NCI-H82 (cell line): ENCODE results near the gene ZNF823.

ENCODE experiments used
- DNase-seq: peaks from one replicate; lab custom pipeline; 2025; lab: John Stamatoyannopoulos, UW

Gene ZNF823

DNA sequence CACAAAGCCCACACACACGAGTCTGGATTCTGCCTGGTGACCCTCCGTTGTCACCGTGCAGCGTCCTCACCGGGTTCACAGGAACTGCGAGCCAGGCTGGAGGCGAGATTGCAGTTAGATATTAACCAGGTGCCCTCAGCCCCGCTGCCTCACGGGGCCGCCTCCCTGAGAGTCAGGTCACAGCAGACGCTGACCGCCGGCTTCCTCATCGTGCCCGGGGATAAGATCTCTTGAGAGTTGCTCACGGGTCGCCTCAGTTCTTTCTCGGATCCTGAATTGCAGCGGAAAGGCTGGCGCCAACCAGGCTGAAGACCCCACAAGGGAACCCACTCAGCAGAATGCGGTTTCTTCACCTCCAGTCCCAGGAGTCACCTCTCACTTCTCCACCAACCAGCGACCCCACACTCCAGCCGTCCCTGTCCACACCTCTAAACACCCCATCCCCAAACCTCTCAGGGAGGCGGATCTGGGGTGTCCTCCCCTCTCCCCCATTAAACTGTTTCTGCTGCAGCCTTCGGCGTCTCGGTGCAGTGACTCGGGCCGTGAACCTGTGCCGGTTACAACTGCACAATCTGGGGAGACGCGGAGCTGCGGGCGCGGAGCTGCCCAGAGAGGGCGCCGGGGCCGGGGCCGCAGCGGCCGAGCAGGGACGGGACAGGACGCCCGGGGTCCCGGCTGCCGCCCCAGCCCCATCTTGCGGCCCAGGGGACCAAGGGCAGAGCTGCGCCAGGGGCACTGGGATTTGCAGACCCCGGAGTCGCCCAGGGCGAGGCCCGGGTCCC is 591 bp downstream of the ZNF823 start:
- DNase-seq = peak; percentile 38

DNA sequence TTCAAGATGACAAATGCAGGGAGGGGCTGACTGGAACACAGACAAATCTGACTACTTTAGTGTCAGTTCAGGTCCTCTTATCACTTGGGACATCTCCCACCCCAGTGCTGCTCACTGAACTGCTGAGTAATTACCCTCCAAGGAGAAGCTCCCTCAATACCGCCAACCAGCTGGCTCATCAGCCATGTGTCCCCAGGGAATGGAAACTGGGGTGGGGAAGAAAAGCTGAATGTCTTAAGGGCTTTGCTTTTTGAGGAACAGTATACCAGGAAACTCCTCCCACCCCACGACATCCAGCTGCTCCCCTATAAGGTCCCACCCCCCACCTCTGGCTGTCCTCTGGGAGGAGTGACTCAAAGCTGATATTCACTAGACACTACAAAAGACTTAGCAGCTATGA is 2.0 kb downstream of the ZNF823 start:
- DNase-seq = peak; percentile 32

DNA sequence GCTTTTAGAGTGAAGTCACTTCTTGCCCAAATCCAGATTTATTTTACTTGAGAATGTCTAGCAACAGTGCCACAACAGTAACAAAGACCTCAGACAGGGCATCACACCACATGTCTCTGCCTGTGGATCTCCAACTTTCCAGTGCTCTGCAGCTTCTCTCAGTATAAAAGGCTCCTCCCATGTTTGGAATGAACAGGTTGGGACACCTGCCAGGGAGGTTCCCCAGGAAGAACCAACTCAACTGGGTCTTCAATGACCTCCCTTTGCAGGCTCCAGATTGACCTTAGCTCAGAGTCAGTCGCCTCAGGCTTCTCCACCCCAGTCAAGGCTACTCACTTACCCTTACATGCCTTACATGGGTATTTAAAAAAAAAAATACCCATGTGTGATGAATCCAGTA is 3.4 kb downstream of the ZNF823 start:
- no peak for DNase-seq

DNA sequence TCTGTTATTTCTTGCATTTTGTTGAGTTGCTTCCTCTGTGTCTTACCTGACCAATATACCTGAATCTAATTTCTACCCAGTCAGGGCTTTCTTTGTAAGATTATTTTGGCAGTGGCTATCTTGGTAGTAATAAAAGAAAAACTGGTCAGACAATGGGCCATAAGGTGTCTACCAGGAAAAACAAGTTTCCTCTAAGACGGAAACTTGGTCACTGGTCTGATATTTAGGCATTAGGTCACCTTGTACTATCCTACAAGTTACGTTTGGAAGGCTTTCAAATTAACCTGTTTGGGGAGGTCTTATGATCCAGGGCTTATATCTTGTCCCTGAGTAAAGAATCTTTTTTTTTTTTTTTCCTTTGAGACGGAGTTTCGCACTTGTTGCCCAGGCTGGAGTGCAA is 9.2 kb downstream of the ZNF823 start:
- no peak for DNase-seq

DNA sequence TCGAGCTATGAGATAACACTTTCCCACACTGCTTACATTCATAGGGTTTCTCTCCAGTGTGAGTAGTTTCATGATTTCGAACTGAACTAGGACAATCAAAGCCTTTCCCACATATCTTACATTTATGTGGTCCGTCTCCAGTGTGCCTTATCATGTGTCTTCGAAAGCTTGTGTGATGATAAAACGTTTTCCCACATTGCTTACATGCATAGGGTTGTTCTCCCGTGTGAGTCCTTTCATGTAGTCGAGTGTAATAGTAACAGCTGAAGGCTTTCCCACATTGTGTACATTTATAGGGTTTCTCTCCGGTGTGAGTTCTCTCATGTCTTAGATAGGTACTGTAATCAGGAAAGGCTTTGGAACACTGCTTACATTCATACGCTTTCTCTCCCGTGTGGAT is 16.3 kb downstream of the ZNF823 start:
- DNase-seq = no peak

DNA sequence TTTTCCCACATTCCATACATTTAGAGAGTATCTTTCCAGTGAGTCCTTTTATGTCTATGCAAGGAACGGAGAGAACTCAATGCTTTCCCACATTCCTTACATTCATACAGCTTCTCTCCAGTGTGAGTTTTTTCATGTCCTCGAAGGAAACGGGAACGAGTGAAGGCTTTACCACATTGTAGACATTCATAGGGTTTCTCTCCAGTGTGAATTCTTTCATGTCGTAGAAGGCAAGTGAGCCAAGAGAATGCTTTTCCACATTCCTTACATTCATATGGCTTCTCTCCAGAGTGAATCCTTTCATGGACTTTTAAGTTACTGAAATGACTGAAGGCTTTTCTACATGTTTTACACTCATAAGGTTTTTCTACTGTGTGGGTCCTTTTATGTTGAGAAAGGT is 17.1 kb downstream of the ZNF823 start:
- no peak for DNase-seq

DNA sequence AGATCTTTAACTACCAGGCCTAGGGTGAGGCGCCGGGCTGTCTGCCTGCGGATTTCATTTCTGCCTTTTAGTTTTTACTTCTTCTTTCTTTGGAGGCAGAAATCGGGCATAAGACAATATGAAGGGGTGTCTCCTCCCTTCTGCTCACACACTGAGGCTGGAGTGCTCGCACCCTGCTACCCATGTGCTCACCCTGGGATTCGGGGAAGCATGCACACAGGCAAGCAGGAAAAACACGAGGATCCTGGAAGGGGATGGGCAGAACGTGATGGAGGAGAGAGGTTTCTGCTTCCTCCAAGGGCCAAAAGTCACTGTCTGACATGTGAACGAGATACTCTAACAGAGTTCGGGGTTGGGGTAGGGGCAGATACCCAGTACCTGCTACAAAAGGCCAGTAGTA is 28.4 kb downstream of the ZNF823 start:
- no peak for DNase-seq

DNA sequence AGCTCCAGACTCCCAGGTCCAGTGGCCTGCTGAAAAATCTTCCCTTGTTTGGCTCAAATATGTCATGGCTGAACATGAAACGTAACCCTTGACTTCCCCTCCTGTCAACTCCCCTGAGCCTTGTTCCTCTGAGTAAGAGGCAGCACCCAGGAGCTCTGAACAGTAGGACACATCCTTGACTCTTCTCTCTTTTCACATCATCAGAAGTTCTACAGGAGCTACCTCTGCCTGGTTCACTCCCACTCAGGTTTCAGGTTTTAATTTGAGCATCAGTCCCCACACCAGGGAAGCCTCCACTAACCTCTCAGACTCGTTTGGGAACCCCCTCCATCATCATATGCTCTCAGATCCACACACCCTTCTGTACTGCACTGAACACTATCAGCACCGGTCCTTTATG is 30.3 kb downstream of the ZNF823 start:
- DNase-seq = no peak

DNA sequence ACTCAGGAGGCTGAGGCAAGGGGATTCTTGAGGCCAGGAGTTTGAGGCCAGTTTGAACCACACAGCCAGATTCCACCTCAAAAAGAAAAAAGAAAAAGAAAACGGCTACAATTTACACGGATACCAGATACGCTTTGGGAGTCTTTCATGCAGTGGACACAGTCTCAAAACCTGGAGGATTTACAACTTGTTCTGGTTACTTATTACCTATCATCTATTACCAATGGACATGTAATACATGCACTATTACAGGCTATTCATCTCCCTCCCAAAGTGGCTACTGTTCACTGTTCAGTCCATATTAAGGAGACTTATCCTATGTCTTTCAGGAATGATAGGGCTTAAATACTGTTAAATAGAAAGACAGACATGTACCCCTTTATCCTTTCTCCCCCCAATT is 33.3 kb downstream of the ZNF823 start:
- DNase-seq = no peak

DNA sequence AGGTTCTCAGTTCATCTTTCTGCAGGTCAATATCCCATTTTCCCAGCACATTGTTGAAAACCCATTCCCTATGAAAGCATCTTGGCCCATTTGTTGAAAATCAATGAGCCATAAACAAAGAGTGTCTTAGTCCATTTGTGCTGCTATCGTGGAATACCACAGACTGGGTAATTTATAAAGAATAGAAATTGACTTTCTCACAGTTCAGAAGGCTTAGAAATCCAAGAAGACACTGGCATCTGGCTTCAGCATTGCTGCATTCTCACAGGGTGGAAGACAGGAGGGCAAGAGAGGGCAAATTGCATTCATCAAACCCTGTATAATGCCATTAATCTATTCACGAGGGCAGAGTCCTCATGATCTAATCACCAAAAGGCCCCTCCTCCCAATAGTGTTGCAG is 34.1 kb downstream of the ZNF823 start:
- no peak for DNase-seq

DNA sequence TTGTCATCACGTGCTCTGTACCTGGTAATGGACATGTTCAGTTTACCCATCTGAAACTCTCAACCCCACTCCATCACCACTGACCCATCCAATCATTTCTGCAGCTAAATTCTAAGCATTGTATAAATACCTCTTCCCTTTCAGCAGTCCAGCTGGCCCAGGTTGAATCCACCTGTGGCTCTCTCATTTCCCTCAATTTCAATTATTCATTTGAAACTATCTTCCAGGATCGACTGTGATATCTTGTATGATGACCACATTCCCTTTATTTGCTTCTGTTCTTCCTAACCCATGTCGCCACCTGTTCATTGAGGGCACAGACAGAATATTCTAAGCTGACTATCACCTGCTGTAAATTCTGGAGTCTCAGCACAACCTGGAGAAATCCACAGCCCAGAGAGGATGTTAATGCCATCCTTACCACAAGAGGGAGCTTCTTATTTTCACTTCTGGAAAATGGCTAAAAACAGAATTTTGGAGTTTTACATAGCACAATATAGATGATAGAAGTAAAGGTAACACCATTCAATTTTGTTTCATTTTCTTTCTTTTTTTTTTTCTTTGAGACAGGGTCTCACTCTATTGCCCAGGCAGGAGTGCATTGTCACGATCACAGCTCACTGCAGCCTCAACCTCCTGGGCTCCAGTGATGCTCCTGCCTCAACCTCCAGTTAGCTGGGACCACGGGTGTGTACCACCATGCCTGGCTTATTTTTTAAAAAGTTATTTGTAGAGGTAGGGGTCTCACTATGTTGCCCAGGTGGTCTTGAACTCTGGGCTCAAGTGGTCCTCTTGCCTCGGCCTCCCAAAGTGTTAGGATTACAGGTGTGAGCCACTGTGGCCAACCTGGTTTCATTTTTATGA is 38.6 kb downstream of the ZNF823 start:
- peak; percentile 24 for DNase-seq

DNA sequence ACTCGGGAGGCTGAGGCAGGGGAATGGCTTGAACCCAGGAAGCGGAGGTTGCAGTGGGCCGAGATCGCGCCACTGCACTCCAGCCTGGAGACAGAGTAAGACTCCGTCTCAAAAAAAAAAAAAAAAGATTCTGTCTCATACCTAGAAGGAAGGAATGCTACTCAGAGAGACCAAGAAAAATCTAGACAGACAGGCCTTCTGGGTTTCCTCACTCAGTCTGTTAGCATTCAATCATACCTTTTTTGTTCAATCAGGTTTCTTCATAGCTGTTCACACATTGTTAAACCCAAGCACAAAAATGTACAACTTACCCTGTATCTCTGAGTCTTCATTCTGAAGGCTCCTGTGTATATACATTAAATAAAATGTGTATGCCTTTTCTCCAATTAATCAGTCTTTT is 40.5 kb downstream of the ZNF823 start:
- DNase-seq = no peak

DNA sequence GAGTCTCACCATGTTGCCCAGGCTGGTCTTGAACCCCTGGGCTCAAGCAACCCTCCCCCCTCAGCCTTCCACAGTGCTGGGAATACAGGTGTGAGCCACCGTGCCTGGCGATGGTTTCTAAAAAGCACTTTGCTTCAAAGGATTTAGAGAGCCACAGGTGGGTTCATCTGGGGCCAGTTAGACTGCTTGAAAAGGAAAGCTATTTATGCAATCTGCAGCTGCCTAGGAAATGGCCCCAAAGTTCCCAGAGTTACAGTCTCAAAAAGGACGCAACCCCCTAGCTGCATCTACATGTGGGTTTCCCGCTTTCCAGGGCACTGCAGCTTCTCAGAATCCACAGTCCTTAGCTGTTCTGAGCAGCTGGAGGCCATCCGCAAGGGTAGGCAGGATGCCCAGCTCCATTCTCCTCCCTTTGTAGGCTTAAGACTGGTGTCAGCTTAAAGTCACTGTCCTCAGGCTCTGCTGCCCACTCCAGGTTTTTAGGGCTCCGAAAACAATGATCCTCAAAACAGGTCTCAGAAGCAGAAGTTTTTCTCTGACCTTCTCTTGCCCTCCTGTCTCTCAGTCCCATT is 41.4 kb downstream of the ZNF823 start:
- no peak for DNase-seq

DNA sequence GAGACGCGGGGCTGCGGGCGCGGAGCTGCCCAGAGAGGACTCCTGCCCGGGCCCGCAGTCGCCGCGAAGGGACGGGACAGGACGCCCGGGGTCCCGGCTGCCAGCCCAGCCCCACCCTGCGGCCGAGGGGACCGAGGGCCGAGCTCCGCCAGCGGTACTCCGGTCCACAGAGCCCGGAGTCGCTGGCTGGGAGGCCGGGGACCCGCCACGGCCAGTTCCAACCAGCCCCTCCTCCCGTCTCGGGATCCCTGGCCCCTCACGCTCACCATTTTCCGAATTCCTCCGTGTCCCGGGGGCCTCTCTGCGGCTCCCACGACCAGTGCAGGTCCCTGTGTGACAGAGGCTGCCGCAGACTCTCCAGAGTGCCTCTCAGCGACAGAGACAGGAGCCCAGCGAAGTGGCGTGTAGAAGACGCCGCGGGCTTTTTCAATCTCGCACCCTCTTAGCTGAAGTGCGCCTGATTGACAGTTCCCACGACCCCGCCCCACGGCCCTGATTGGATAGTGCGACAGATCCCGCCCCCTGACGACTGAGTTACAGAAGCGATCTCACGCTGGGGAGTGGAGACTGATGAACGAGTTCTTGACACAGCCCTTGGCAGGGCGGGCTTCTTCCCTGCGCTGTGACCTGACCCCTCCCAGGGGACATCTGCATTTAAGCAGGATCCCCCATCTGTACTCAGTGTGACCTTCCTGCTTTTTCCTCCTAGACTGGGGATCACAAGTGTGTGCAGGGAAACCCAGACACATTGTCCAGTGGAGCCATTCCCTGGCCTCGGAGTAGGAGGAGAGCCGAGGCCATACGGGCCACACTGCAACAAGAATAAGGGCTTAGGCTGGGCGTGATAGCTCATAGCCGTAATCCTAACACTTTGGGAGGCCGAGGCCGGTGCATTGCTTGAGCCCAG is 44.0 kb downstream of the ZNF823 start:
- DNase-seq = peak; percentile 98

DNA sequence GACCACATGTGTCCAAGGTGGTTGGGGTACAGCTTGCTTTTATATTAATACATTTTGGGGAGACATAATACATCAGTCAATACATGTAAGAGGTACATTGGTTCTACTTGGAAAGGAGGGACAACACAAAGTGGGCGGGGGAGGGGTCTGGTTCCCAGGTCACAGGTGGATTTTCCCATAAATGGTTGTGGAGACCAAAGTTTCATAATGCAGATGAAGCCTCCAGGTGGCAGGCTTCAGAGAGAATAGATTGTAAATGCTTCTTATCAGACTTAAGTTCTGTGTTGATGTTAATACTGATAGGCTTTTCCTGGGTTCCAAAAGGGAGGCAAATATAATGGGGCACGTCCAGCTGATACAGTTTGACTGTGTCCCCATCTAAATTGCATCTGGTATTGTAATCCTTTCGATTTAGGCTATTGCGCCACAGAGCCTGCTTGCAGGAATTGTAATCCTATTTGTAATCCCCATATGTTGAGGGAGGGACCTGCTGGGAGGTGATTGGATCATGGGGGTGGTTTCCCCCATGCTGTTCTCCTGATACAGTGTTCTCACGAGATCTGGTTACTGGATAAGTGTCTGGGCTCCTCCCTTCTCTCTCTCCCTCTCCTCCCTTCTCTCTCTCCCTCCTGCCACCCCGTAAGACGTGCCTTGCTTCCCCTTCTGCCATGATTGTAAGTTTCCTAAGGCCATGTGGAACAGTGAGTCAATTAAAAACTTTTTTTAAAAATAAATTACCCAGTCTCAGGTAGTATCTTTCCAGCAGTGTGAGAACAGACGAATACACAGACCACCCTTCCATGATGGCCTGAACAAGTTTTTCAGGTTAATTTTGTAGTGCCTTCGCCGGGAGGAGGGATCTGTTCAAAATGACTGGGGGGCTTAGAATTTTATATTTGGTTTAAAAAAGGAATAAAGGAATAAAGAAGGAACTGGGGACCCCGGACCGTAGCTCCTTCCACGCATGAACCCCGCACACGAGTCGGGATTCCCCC is 44.9 kb downstream of the ZNF823 start:
- peak; percentile 95 for DNase-seq

DNA sequence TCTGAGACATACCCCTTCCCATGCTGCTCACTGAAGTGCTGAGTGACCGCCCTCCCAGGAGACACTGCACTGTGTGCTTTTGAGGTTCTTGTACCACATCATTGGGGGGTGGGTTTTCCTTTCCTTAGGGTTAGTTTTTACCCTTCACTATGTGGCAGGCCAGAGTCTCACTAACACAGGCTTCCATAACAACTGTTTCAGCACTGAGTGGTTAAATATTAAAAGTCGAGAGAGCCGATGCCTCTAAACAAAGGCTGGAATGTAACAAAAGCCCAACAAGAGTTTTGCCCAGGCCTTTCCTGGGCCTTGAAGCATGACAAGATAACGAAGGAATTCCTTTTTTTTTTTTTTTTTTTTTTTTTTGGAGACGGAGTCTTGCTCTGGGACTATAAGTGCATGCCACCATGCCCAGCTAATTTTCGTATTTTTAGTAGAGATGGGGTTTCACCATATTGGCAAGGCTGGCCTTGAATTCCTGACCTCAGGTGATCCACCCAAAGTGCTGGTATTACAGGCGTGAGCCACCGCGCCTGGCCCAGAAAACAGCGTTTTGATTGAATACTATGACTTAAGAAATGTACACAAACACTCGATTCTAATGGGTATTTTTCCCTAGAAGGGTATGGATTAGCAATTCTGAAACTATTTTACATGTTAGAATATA is 46.5 kb downstream of the ZNF823 start:
- DNase-seq = no peak

DNA sequence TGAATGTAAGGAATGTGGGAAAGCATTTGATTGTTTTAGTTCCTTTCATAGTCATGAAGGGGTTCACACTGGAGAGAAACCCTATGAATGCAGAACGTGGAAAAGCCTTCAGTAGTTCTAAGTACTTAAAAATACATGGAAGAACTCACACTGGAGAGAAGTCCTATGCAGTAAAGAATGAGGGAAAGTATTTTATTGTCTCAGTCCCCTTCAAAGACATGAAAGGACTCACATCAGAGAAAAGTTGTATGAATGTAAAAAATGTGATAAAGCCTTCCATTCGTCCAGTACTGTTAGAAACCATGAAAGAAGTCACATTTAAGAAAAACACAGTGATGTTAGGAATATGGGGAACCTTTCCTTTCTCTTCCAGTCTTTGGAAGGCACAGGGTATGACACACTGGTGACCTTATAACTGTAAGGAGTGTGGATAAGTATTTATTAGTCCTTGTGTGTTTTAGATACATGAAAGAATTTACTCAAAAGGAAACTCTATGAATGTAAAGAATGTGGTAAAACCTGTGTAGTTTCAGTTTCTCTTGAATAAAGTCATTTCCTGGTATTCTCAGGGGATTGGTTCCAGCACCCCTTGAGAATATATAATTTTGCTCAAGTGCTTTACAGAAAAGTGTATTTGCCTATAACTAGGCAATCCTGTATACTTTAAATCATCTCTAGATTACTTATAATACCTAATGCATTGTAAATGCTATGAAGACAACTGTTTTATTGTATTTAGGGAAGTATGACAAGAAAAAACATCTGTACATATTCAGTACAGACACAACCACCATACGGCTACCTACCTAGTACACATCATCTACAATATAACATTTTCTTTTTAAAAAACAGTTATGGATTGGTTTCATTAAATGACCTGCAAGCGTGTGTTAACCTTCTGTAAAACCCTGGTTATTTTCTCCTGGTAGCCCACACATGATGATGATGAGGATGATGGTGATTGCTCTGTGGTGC is 52.8 kb downstream of the ZNF823 start:
- DNase-seq = no peak

DNA sequence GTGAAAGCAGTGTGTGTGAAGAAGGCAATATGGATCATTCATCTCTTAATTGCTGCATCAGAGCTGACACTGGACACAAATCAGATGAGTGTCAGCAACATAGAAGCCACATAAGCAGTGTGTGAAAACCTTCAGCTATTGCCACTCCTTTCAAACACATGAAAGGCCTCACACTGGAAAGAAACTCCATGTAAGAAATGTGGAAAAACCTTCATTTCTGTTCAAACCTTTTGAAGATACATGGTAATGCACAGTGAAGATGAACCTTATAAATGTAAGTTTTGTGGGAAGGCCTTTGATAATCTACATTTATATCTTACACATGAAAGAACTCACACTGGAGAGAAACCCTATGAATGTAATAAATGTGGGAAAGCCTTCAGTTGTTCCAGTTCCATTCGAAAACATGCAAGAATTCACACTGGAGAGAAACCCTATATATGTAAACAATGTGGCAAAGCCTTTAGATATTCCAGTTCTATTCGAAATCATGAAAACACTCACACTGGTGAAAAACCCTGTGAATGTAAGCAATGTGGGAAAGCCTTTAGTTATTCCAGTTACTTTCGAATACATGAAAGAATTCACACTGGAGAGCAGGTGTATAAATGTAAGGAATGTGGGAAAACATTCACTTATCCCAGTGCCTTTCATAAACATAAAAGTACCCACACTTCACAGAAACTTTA is 53.6 kb downstream of the ZNF823 start:
- no peak for DNase-seq
